SH-SY5Y (cell line): ENCODE results near the gene RERE.

Experiments
- GATA2 ChIP-seq: IDR thresholded peaks from 2 replicates; pipeline ENCODE4 v1.6.1; 2011; ENCODE audit warnings: mild to moderate bottlenecking, low read depth, low read length
- GATA3 ChIP-seq: IDR thresholded peaks from 2 replicates; pipeline ENCODE4 v1.6.1; 2011; ENCODE audit warnings: low read depth, mild to moderate bottlenecking, low read length, moderate library complexity

DNA sequence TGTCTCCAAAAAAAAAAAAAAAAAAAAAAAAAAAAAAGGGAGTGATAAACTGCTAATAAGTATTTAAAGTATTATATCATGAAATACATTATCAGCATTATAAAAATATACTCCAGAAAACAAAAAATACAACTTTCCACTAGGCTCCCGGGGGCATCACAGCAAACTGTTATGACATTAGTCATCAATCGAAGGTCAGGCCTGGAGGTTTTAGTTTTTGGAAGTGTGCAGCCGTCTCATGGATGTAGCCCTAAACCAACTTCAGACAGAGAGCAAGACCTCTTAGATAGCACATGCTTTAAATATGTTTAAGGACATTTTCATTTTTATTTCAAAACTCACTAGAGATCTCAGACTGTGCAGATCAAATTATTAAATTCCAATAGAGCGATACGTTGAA is 106.3 kb downstream of the RERE start:
- no peak for TF ChIP-seq GATA3
- no peak for TF ChIP-seq GATA2
